ENCODE results near the gene ACP5.
A peak's percentile ranks its signal among the peaks of the same experiment; 100 is the strongest.
"Not testable (repeated sequence)": the region's sequence is repeated elsewhere in the genome, so short reads cannot be mapped to it uniquely, and the experiment has no call there.

Gene ACP5

DNA sequence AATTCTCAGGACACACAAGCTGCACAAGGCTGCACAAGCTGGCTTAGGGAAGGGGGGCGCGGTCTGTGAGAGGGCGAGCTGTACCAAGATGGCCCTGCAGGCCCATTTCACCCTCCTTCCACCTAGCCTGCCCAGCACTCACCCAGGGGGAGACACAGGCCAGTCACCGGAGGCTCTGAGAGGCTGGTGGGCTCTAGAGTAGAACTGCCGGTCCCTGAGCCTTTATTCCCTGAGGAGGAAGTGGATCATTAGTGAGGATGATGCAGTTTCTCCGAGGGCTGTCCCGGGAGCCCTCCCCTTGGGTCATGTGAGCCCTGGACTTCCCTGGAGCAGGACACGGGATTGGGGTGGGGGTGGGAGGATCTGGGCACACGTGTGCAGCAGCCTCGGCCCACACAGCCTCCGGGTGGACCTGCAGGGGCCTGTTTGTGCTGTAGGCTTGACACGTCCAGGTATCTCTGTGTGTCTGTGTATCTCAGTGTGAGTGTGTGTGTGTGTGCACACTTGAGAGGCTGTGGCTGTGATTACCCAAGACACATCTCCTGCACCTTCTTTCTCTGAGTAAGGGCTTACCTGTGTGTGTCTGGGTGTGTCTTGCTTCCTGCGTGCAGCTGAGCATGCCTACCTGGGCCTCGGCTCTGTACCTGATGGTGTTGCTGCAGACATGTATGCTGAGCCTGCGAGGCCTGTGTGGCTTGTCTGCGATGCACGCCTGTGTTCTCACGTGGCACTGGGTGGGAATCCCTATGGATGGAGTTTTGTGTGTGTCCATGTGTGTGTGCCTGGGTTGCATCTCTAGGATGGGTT, at the start of gene ACP5:
ACP5 (minus strand) TSS at position 195 of the 807 bp plus-strand sequence. CDS start 328 bp downstream, outside the sequence.
- DNase-seq: no peak

GRCh38 chr19:11626252-11626651, 48.8 kb upstream of the ACP5 start:
- no peak for DNase-seq

DNA sequence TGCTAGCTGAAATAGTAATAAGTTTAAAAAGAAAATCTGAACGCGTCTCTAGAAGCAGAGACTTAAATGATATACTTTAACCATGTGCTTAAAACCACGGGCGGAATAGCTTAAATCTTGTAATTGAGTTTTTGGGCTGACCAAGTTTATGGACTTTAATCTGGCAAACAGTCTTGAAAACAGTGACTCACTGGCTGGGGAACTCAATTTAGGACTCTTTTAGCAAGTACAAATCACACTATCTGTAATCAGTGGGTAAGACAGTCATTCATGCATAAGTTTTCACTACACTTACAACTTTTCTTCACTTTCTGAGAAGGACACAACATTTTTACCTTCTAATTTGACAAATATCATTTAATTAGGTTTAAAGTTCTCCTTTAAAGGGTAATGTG, 46.6 kb upstream of the ACP5 start:
- no peak for DNase-seq

- not testable (repeated sequence) for DNase-seq
Measured at GRCh38 chr19:11622401-11622800, 45.0 kb upstream of the ACP5 start.

DNA sequence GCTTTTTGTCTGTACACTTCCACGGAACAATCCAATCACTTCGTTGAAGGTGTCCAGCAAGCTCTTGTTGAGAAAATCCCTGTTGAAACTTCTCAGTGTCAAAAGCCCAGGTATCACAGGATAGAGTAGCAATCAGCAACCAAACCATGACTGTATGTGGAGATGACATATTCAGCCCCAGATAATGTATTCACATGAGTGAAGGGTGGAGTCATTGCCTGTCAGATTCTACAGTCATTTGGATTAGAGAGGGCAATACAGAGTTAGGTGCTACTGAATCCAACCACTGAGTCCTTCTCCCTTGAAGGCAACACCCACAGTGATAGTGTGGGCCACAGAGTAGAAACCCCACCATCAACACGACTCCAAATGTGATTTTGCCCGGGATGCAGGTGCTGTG, 43.1 kb upstream of the ACP5 start:
- no peak for DNase-seq

DNA sequence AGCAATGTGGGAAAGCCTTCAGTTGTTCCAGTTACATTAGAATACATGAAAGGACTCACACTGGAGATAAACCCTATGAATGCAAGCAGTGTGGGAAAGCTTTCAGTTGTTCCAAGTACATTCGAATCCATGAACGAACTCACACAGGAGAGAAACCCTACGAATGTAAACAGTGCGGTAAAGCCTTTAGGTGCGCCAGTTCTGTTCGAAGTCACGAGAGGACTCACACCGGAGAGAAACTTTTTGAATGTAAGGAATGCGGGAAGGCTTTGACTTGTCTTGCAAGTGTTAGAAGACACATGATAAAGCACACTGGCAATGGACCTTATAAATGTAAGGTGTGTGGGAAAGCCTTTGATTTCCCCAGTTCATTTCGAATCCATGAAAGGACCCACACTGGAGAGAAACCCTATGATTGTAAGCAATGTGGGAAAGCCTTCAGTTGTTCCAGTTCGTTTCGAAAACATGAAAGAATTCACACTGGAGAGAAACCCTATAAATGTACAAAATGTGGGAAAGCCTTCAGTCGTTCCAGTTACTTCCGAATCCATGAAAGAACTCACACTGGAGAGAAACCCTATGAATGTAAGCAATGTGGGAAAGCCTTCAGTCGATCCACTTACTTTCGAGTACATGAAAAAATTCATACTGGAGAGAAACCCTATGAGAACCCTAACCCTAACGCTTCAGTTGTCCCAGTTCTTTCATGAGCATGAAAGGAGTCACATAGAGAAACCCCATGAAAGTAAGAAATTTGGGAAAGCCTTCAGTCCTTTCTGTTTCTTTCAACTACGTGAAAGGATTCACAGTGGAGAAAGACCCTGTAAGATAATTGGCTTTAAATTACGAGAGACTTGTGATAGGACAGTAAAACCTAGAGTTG, 40.0 kb upstream of the ACP5 start:
- no peak for DNase-seq

- no peak for DNase-seq
Measured at GRCh38 chr19:11612816-11613511, 35.5 kb upstream of the ACP5 start.

GRCh38 chr19:11611730-11612129, 34.3 kb upstream of the ACP5 start:
- no peak for DNase-seq

- no peak for DNase-seq
Measured at GRCh38 chr19:11606484-11606883, 29.0 kb upstream of the ACP5 start.

DNA sequence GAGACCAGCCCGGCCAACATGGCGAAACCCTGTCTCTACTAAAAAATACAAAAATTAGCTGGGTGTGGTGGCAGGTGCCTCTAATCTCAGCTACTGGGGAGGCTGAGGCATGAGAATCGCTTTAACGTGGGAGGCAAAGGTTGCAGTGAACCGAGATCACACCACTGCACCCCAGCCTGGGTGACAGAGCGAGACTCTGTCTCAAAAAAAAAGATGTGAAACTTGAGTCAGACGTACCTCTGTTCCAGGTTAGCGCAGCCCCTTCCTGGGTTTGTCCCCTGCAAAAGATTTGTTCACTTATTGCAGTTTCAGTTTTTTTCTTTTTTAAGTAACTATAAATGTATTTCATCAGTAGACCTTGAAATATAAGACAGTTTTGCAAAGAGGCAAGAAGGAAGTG, 22.3 kb upstream of the ACP5 start:
- DNase-seq: not testable (repeated sequence)

- DNase-seq: no peak
Measured at GRCh38 chr19:11598746-11599145, 21.3 kb upstream of the ACP5 start.

GRCh38 chr19:11598103-11598483, 20.6 kb upstream of the ACP5 start:
- DNase-seq: no peak

- peak; percentile 98 to 99 for DNase-seq
Measured at GRCh38 chr19:11597202-11598102, 20.0 kb upstream of the ACP5 start, which contains the start of gene ZNF627. ZNF627 (plus strand) TSS chr19:11597483; CDS start chr19:11597628, 145 bp downstream.

- no peak for DNase-seq
Measured at GRCh38 chr19:11596156-11596555, 18.7 kb upstream of the ACP5 start.

GRCh38 chr19:11594084-11594483, 16.6 kb upstream of the ACP5 start:
- DNase-seq: no peak

DNA sequence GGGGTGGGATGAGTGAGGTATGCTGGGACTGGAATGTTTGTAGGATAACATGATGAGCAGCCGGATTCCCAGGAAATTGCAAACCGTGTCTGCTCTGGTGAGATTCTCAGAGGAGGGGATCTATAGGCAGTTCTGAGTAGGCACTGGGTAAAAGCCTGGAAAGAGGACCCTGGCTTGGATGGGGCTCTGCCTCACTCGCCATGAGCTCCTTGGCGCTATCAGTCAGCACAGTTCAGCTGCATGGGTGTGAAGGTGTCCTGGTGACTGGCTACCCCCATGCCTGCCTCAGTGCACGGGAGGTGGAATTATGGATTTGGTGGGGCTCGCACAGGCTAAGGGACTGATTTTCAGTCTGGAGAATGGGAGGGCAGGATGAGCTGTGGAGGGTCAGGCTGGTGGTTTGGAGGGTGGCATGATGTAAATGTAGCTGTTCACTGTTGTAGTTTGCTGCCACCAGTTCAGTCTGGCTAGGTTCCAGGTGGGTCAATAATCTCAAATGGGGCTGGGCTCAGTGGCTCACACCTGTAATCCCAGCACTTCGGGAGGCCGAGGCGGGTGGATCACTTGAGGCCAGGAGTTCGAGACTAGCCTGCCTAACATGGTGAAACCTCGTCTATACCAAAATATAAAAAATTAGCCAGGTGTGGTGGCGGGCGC, 10.7 kb upstream of the ACP5 start:
- DNase-seq: no peak

DNA sequence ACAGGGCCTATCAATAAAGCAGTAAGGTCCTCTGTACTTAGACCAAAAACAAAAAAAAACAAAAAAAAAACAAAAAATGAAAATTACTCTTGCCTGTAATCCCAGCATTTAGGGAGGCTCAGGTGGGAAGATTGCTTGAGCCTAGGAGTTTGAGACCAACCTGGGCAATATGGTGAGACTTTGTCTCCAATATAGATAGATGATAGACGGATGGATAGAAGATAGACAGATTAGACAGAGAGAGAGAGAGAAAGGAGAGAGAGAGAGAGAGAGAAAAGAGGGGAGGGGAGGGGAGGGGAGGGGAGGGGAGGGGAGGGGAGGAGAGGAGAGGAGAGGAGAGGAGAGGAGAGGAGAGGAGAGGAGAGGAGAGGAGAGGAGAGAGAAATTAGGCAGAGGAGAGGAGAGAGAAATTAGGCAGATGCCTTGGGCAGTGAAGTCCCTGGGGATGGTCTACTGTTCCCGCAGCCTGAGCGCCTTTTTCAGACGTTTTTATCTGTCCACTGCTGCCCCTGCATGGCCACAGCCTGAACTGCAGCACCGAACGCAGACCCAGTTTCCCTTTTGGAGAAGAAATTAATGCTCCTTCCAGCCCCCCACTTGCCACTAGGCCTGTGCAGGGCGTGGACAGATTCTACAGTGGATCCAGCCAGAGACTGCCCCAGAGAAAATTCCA, 10.0 kb upstream of the ACP5 start:
- DNase-seq: peak; percentile 78 to 82

- no peak for DNase-seq
Measured at GRCh38 chr19:11586331-11586730, 8.9 kb upstream of the ACP5 start.

GRCh38 chr19:11581740-11582139, 4.3 kb upstream of the ACP5 start:
- peak; percentile 48 to 80 for DNase-seq

GRCh38 chr19:11580116-11580515, 2.7 kb upstream of the ACP5 start:
- no peak for DNase-seq

All from CD4-positive, alpha-beta T cell treated with Interleukin-1 beta for 1 hour (primary cell).